K562 (cell line): ENCODE measurements around the gene USP7. TPM values are rescaled to one million over a fixed set of nuclear protein-coding genes. Genes with fewer than 3 reads are reported as not detected.
A peak's percentile ranks its signal among the peaks of the same experiment; 100 is the strongest.

Experiments used
- BRF1 ChIP-seq: IDR thresholded peaks from 3 replicates; pipeline ENCODE4 v1.6.1; 2011; ENCODE audit warnings: borderline replicate concordance, mild to moderate bottlenecking; ENCODE audit not compliant: insufficient read length; ENCODE audit errors: extremely low read depth
- ESRRA ChIP-seq: fragments of 450-650 bp; IDR thresholded peaks from 2 replicates; pipeline ENCODE4 v1.6.1; 2014; ENCODE audit warnings: low read depth, mild to moderate bottlenecking, moderate library complexity, borderline replicate concordance
- KDM5B ChIP-seq: fragments of 200-600 bp; sonication (generic); IDR thresholded peaks from 2 replicates; pipeline ENCODE4 v1.6.1; 2012; ENCODE audit warnings: low read depth, mild to moderate bottlenecking, moderate library complexity, low read length, control low read depth, inconsistent platforms; ENCODE audit not compliant: insufficient replicate concordance
- MNT ChIP-seq, 2 experiments: fragments of 450-650 bp; conservative IDR thresholded peaks; 2 replicates each; pipeline ENCODE4 v1.6.1; 2017; ENCODE audit warnings: mild to moderate bottlenecking in 2 of 2, moderate library complexity in 2 of 2
- NR0B1 ChIP-seq: fragments of 450-650 bp; IDR thresholded peaks from one replicate; pipeline ENCODE4 v1.6.1; 2018; ENCODE audit warnings: mild to moderate bottlenecking, moderate library complexity; ENCODE audit not compliant: partially characterized antibody
- PML ChIP-seq: IDR thresholded peaks from 2 replicates; pipeline ENCODE4 v1.6.1; 2012; ENCODE audit warnings: low read length, inconsistent platforms
- POLR2AphosphoS5 ChIP-seq: IDR thresholded peaks from 2 replicates; pipeline ENCODE4 v1.6.1; 2011; ENCODE audit warnings: mild to moderate bottlenecking, low read depth, low read length, moderate library complexity; ENCODE audit not compliant: control insufficient read depth, insufficient read depth
- RBM22 ChIP-seq: fragments of 200-400 bp; formaldehyde crosslinking; IDR thresholded peaks from 2 replicates; pipeline ENCODE4 v1.6.1; 2018; ENCODE audit warnings: low read length, low read depth; ENCODE audit not compliant: poor library complexity, severe bottlenecking
- SMARCB1 ChIP-seq: IDR thresholded peaks from 2 replicates; pipeline ENCODE4 v1.6.1; 2011; ENCODE audit warnings: improper control_type of control experiment, low read depth; ENCODE audit not compliant: insufficient read length
- STAG1 ChIP-seq: sonication (generic); formaldehyde crosslinking; IDR thresholded peaks from 2 replicates; pipeline ENCODE4 v1.5.0; 2020; ENCODE audit warnings: missing genetic modification reagents, borderline replicate concordance
- TSC22D4 ChIP-seq: fragments of 450-650 bp; IDR thresholded peaks from 2 replicates; pipeline ENCODE4 v1.6.1; 2016; ENCODE audit warnings: missing genetic modification characterization, missing biosample characterization, control low read depth
- ZNF644 ChIP-seq: fragments of 200-800 bp; sonication (Bioruptor generic); IDR thresholded peaks from 2 replicates; pipeline ENCODE4 v1.6.1; 2016; ENCODE audit warnings: low read depth, missing genetic modification characterization, missing compliant biosample characterization
- polyA plus RNA-seq, 8 experiments: library from polyadenylated mRNA; depleted of rRNA in 4 of 8; stranded (reverse) in 5 of 8; unstranded in 3 of 8; fragments of >200 nt; fragmentation: Nextera tagmentation in 2 of 8; fragmentation: Illumina TruSeq in 1 of 8; extraction: Ambion mirVana in 2 of 8; extraction: Trizol in 1 of 8; gene quantifications; 2 replicates each; pipeline versions ENCODE4 v1.2.1 to v1.2.3, GENCODE V29; 2011 to 2014; ENCODE audit warnings: inconsistent platforms in 1 of 8, missing spikeins in 1 of 8
- total RNA-seq, 7 experiments: library from RNA; depleted of rRNA in 6 of 7; stranded (reverse); fragments of >200 nt in 6 of 7; fragmentation: Illumina TruSeq in 2 of 7; extraction: Trizol in 2 of 7; gene quantifications; 2 replicates each; pipeline versions ENCODE4 v1.2.1 to v1.2.3, GENCODE V29; 2011 to 2021; ENCODE audit warnings: low replicate concordance in 1 of 7
- TF ChIP-seq, protein P1 (sequence below): fragments of 250-450 bp; sonication (Bioruptor Pico); IDR thresholded peaks from 2 replicates; pipeline ENCODE4 v1.4.0; 2020
- TF ChIP-seq, protein P2 (sequence below): fragments of 250-450 bp; sonication (Bioruptor Pico); IDR thresholded peaks from 2 replicates; pipeline ENCODE4 v1.4.0; 2020; ENCODE audit warnings: borderline replicate concordance

USP7 gene
- total and polyA plus RNA-seq, 9 of the 15 experiments (the other 6 are each of a cell fraction or from before 2014, with no cell fraction given) = 17.1 to 145 (median 57.9) TPM

DNA sequence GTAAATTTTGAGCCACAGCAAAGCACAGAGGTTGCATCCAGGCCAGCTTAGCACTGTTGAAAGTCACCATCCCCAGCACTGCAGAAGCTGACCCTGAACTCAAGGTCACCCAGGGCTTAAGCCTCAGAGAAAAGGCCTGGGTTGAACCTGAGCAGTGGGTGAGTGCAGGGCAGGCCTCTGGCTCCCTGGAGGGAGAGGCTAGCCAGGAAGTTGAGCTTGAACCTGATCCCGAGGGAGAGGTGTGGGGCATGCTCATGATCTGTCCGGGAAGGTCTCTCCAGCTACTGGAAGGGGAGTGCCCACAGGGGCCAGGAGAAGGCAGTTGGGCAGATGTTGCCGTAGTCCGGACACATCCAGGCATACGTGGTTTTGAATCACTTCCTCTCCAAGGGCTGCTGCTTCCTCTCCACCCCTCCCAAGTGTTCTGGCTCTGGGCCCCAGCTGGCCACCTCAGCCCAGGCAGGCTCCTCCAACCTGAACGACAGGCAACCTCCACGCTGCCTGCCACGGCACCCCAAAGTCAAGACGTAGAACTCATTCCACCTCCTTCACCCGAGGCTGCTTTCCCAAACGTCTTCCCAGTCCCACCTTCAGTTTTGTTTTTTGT, 113.3 kb downstream of the USP7 start (continued):
- TF ChIP-seq, protein P1, sequence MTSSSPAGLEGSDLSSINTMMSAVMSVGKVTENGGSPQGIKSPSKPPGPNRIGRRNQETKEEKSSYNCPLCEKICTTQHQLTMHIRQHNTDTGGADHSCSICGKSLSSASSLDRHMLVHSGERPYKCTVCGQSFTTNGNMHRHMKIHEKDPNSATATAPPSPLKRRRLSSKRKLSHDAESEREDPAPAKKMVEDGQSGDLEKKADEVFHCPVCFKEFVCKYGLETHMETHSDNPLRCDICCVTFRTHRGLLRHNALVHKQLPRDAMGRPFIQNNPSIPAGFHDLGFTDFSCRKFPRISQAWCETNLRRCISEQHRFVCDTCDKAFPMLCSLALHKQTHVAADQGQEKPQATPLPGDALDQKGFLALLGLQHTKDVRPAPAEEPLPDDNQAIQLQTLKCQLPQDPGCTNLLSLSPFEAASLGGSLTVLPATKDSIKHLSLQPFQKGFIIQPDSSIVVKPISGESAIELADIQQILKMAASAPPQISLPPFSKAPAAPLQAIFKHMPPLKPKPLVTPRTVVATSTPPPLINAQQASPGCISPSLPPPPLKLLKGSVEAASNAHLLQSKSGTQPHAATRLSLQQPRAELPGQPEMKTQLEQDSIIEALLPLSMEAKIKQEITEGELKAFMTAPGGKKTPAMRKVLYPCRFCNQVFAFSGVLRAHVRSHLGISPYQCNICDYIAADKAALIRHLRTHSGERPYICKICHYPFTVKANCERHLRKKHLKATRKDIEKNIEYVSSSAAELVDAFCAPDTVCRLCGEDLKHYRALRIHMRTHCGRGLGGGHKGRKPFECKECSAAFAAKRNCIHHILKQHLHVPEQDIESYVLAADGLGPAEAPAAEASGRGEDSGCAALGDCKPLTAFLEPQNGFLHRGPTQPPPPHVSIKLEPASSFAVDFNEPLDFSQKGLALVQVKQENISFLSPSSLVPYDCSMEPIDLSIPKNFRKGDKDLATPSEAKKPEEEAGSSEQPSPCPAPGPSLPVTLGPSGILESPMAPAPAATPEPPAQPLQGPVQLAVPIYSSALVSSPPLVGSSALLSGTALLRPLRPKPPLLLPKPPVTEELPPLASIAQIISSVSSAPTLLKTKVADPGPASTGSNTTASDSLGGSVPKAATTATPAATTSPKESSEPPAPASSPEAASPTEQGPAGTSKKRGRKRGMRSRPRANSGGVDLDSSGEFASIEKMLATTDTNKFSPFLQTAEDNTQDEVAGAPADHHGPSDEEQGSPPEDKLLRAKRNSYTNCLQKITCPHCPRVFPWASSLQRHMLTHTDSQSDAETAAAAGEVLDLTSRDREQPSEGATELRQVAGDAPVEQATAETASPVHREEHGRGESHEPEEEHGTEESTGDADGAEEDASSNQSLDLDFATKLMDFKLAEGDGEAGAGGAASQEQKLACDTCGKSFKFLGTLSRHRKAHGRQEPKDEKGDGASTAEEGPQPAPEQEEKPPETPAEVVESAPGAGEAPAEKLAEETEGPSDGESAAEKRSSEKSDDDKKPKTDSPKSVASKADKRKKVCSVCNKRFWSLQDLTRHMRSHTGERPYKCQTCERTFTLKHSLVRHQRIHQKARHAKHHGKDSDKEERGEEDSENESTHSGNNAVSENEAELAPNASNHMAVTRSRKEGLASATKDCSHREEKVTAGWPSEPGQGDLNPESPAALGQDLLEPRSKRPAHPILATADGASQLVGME (CRISPR knock-in tag) = no peak
- TF ChIP-seq TSC22D4 (tag) (no peak), ESRRA (peak; percentile 58; the same call in 1 of the 2 replicates), NR0B1 (no peak), KDM5B (no peak), SMARCB1 (no peak), STAG1 (CRISPR knock-in tag) (no peak), POLR2AphosphoS5 (peak; percentile 13; the same call in 1 of the 2 replicates), BRF1 (no peak), MNT (conservative IDR thresholded peaks at IDR 0.05) (no peak), ZNF644 (tag) (no peak), PML (peak; percentile 2; the same call in 1 of the 2 replicates), RBM22 (peak; percentile 78)
- TF ChIP-seq, protein P2, sequence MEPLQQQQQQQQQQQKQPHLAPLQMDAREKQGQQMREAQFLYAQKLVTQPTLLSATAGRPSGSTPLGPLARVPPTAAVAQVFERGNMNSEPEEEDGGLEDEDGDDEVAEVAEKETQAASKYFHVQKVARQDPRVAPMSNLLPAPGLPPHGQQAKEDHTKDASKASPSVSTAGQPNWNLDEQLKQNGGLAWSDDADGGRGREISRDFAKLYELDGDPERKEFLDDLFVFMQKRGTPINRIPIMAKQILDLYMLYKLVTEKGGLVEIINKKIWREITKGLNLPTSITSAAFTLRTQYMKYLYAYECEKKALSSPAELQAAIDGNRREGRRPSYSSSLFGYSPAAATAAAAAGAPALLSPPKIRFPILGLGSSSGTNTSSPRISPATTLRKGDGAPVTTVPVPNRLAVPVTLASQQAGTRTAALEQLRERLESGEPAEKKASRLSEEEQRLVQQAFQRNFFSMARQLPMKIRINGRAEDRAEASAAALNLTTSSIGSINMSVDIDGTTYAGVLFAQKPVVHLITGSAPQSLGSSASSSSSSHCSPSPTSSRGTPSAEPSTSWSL = no peak
